HepG2 (cell line): ENCODE data around the gene SORBS2. TPM values are rescaled to one million over a fixed set of nuclear protein-coding genes. Genes with fewer than 3 reads are reported as not detected.
A peak's percentile ranks its signal among the peaks of the same experiment; 100 is the strongest.

Experiments used
- ATAC-seq: fragments of 200-7000 bp; cut with Tn5 transposase; 3 replicates; pipeline ENCODE4 v1.9.1; 2020; ENCODE audit warnings: mild to moderate bottlenecking, moderate library complexity
- BruUV-seq: library from RNA; stranded (reverse); fragments of 400-500 nt; replicated peaks from 2 replicates; lab custom pipeline; 2021; lab: Mats Ljungman, UMichigan
- CTCF ChIA-PET: fragments of 300-600 bp; formaldehyde crosslinking; extraction: SDS; loops from one replicate; lab custom pipeline; 2021; ENCODE audit warnings: low total read pairs, inconsistent platforms, low intra/inter-chr PET ratio; lab: Yijun Ruan, JAX
- POLR2A ChIA-PET: fragments of 350-600 bp; sonication (Branson Sonifier 250); formaldehyde crosslinking; loops from one replicate; lab custom pipeline; 2020; ENCODE audit warnings: antibody characterized with exemption, inconsistent platforms; lab: Yijun Ruan, JAX
- DNase-seq: peaks from one replicate; pipeline ENCODE4 v3.0.0-alpha.2; 2015; ENCODE audit warnings: low spot score
- FAIRE-seq: peaks from 3 replicates; lab custom pipeline; 2011; peaks lifted over from hg19 to GRCh38; lab: Jason Lieb, UNC
- H2AFZ ChIP-seq: one replicate; pipeline ENCODE4 v1.6.1; 2011; ENCODE audit warnings: low read length, inconsistent platforms
- H3K27ac ChIP-seq: fragments of 300-600 bp; 3 replicates; pipeline ENCODE4 v1.8.0; 2011; ENCODE audit warnings: mixed run types, mild to moderate bottlenecking, mixed read lengths, low read length, inconsistent platforms; ENCODE audit not compliant: insufficient read depth; ENCODE audit errors: extremely low read length
- H3K27me3 ChIP-seq, 2 experiments: fragments of 200-600 bp in 1 of 2; 2 replicates in 1 of 2; 3 replicates in 1 of 2; pipeline versions ENCODE4 v1.6.0 to v1.8.0; 2011; ENCODE audit warnings: low read length in 2 of 2, mild to moderate bottlenecking in 2 of 2, moderate library complexity in 2 of 2, inconsistent platforms in 1 of 2; ENCODE audit not compliant: insufficient read depth in 2 of 2, control insufficient read depth in 1 of 2
- H3K36me3 ChIP-seq, 2 experiments: fragments of 200-600 bp in 1 of 2; replicated peaks in 1 of 2; 2 replicates in 1 of 2; 3 replicates in 1 of 2; pipeline versions ENCODE4 v1.5.1 to v1.8.0; 2011; ENCODE audit warnings: low read length in 2 of 2, inconsistent platforms in 1 of 2; ENCODE audit not compliant: insufficient read depth in 2 of 2, control insufficient read depth in 1 of 2
- H3K4me1 ChIP-seq: 2 replicates; pipeline ENCODE4 v1.5.1; 2012; ENCODE audit warnings: low read length, inconsistent platforms; ENCODE audit not compliant: insufficient read depth
- H3K4me2 ChIP-seq: 2 replicates; pipeline ENCODE4 v1.6.0; 2011; ENCODE audit warnings: low read depth, low read length, inconsistent platforms
- H3K4me3 ChIP-seq, 3 experiments: fragments of 200-600 bp in 1 of 3; sonication (generic), shearing (Covaris generic) in 1 of 3; replicated peaks in 1 of 3; 2 replicates each; pipeline ENCODE4 v1.5.1; 2011 to 2016; ENCODE audit warnings: low read length in 3 of 3, inconsistent platforms in 2 of 3, low read depth in 2 of 3, mild to moderate bottlenecking in 2 of 3, control low read depth in 1 of 3, mixed read lengths in 1 of 3; ENCODE audit not compliant: insufficient read depth in 1 of 3
- H3K79me2 ChIP-seq: one replicate; pipeline ENCODE4 v1.6.1; 2011; ENCODE audit warnings: low read length, inconsistent platforms; ENCODE audit not compliant: insufficient read depth
- H3K9ac ChIP-seq: 2 replicates; pipeline ENCODE4 v1.6.0; 2011; ENCODE audit warnings: mild to moderate bottlenecking, low read depth, low read length, inconsistent platforms; ENCODE audit not compliant: insufficient read depth
- H3K9me3 ChIP-seq: 2 replicates; pipeline ENCODE4 v1.5.1; 2012; ENCODE audit warnings: mild to moderate bottlenecking, low read length
- H4K20me1 ChIP-seq: 2 replicates; pipeline ENCODE4 v1.6.0; 2011; ENCODE audit warnings: inconsistent platforms, mild to moderate bottlenecking, low read length, moderate library complexity; ENCODE audit not compliant: insufficient read depth
- ATF7-NPFF ChIP-seq: sonication (generic); formaldehyde crosslinking; IDR thresholded peaks from 2 replicates; pipeline ENCODE4 v1.8.1; 2023; ENCODE audit warnings: mild to moderate bottlenecking, low read depth, missing genetic modification reagents, moderate library complexity
- BHLHE40 ChIP-seq: IDR thresholded peaks from 2 replicates; pipeline ENCODE4 v1.6.1; 2011; ENCODE audit warnings: low read length, improper control_type of control experiment
- CBX2 ChIP-seq, 2 experiments: fragments of 200-600 bp in 1 of 2; sonication (generic); formaldehyde crosslinking in 1 of 2; IDR thresholded peaks; 2 replicates each; pipeline versions ENCODE4 v1.7.0 to v1.8.1; 2018 to 2022; ENCODE audit warnings: low read depth in 2 of 2, low read length in 1 of 2, mild to moderate bottlenecking in 1 of 2, missing genetic modification reagents in 1 of 2
- ELF1 ChIP-seq: sonication (generic); formaldehyde crosslinking; IDR thresholded peaks from 2 replicates; pipeline ENCODE4 v1.4.0; 2020; ENCODE audit warnings: missing genetic modification reagents
- GFI1 ChIP-seq: sonication (generic); formaldehyde crosslinking; IDR thresholded peaks from 2 replicates; pipeline ENCODE4 v1.5.0; 2020; ENCODE audit warnings: missing genetic modification reagents, mild to moderate bottlenecking, borderline replicate concordance
- HCFC1 ChIP-seq: fragments of 150-350 bp; IDR thresholded peaks from 2 replicates; pipeline ENCODE4 v1.6.1; 2014; ENCODE audit warnings: low read depth, low read length
- POLR2AphosphoS2 ChIP-seq: IDR thresholded peaks from 2 replicates; pipeline ENCODE4 v1.6.1; 2011; ENCODE audit warnings: low read depth, low read length, improper control_type of control experiment
- SIN3A ChIP-seq: IDR thresholded peaks from 2 replicates; pipeline ENCODE4 v1.6.1; 2011; ENCODE audit warnings: low read depth, mild to moderate bottlenecking, control low read depth, low read length, borderline replicate concordance
- SSRP1 ChIP-seq: IDR thresholded peaks from 2 replicates; pipeline ENCODE4 v1.6.1; 2016; ENCODE audit warnings: control low read depth
- ZIK1 ChIP-seq: sonication (generic); formaldehyde crosslinking; IDR thresholded peaks from 2 replicates; pipeline ENCODE4 v1.5.0; 2020; ENCODE audit warnings: mild to moderate bottlenecking, low read depth, missing genetic modification reagents, borderline replicate concordance
- ZMAT3 ChIP-seq: sonication (generic); formaldehyde crosslinking; conservative IDR thresholded peaks from 2 replicates; pipeline ENCODE4 v1.7.0; 2021; ENCODE audit warnings: missing genetic modification reagents
- ZNF619 ChIP-seq: sonication (generic); formaldehyde crosslinking; IDR thresholded peaks from 2 replicates; pipeline ENCODE4 v1.4.0; 2020; ENCODE audit warnings: mild to moderate bottlenecking, missing genetic modification reagents
- WGBS: methylation state at CpG from one replicate; pipeline ENCODE4 v1.1.6; 2017; ENCODE audit warnings: low lambda C conversion rate; 5-methylcytosine and 5-hydroxymethylcytosine counted together
- in situ Hi-C: cut with HindIII; loops from 2 replicates; pipeline ENCODE4 v1.10.0; 2017; ENCODE audit warnings: low pct_unique_long_range_greater_than_20kb; ENCODE audit not compliant: extremely low pct_ligation_motif_present
- intact Hi-C: fragments of 100-400 bp; cut with micrococcal nuclease; formaldehyde crosslinking; loops from one replicate; pipeline ENCODE4 v1.10.0; 2022; ENCODE audit not compliant: unreplicated experiment
- polyA plus RNA-seq, 8 experiments: library from polyadenylated mRNA; depleted of rRNA in 3 of 8; stranded (reverse) in 7 of 8; unstranded in 1 of 8; fragments of >200 nt; fragmentation: Illumina TruSeq in 4 of 8; extraction: Trizol in 4 of 8; gene quantifications; 2 replicates each; pipeline versions ENCODE4 v1.2.1 to v1.2.3, GENCODE V29; 2011 to 2016; ENCODE audit warnings: low read depth in 4 of 8, missing spikeins in 1 of 8, mixed read lengths in 1 of 8; ENCODE audit not compliant: insufficient read depth in 1 of 8
- total RNA-seq, 5 experiments: library from RNA; depleted of rRNA; stranded (reverse); fragments of >200 nt; fragmentation: Illumina TruSeq; extraction: Trizol; gene quantifications; 2 replicates each; pipeline ENCODE4 v1.2.3, GENCODE V29; 2016; ENCODE audit warnings: low read depth in 1 of 5
- TF ChIP-seq, protein P1 (sequence below): fragments of 450-650 bp; IDR thresholded peaks from 2 replicates; pipeline ENCODE4 v1.6.1; 2016
- TF ChIP-seq, protein P2 (sequence below): sonication (generic); formaldehyde crosslinking; IDR thresholded peaks from 2 replicates; pipeline ENCODE4 v1.4.0; 2020; ENCODE audit warnings: missing genetic modification reagents

SORBS2 gene
- total and polyA plus RNA-seq, 2 of the 13 experiments (the other 11 are each of a cell fraction or from before 2014, with no cell fraction given) = 25.0 to 80.5 TPM

- H3K27ac ChIP-seq = no peak overlapping the region
- TF ChIP-seq, protein P1, sequence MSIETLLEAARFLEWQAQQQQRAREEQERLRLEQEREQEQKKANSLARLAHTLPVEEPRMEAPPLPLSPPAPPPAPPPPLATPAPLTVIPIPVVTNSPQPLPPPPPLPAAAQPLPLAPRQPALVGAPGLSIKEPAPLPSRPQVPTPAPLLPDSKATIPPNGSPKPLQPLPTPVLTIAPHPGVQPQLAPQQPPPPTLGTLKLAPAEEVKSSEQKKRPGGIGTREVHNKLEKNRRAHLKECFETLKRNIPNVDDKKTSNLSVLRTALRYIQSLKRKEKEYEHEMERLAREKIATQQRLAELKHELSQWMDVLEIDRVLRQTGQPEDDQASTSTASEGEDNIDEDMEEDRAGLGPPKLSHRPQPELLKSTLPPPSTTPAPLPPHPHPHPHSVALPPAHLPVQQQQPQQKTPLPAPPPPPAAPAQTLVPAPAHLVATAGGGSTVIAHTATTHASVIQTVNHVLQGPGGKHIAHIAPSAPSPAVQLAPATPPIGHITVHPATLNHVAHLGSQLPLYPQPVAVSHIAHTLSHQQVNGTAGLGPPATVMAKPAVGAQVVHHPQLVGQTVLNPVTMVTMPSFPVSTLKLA = 0 out of 2 replicates have a peak, but pooled peaks have one; percentile 14
- TF ChIP-seq BHLHE40 (peak; percentile 51; the same call in 1 of the 2 replicates), ZNF619 (CRISPR knock-in tag) (no peak)
- under 1% methylated on average over 4 of the region's 4 CpGs for WGBS
- peaks cover 12% of the 10 kb centered on the region for H3K4me1 ChIP-seq
- no peaks in the 10 kb centered on the region for H3K79me2 ChIP-seq
- ChIA-PET POLR2A (interaction anchor here (1.2 to 1.7 kb wide), 2 partner anchors 23 to 53 kb away, joined by 3 to 6 read pairs; no protein-coding TSS in a partner anchor), CTCF (no interaction called here)
- H3K4me3 ChIP-seq = no peak overlapping the region; a peak in 1 of 6 replicates
- in situ Hi-C loops (no loop called here), intact Hi-C loops (loop anchor here (5.0 kb wide), 1 partner anchor 56 kb away; no protein-coding TSS in a partner anchor)
- no peaks in the 10 kb centered on the region for H3K36me3 ChIP-seq
- H4K20me1 ChIP-seq = no peaks in the 10 kb centered on the region
- no TSS peak for BruUV-seq
- ATAC-seq (0 out of 3 replicates have a peak, but pooled peaks have one; percentile 15), FAIRE-seq (no peak), DNase-seq (no peak)
- H3K9me3 ChIP-seq = no peaks in the 10 kb centered on the region
- H3K9ac ChIP-seq = no peak overlapping the region
- no peak overlapping the region for H2AFZ ChIP-seq
- peak overlapping the region; percentile 68 for H3K4me2 ChIP-seq
- peaks cover 2 to 58% of the 10 kb centered on the region in 2 experiments for H3K27me3 ChIP-seq
These were observed 275.6 kb downstream of the SORBS2 start for GRCh38 chr4:185536411-185536709.

DNA sequence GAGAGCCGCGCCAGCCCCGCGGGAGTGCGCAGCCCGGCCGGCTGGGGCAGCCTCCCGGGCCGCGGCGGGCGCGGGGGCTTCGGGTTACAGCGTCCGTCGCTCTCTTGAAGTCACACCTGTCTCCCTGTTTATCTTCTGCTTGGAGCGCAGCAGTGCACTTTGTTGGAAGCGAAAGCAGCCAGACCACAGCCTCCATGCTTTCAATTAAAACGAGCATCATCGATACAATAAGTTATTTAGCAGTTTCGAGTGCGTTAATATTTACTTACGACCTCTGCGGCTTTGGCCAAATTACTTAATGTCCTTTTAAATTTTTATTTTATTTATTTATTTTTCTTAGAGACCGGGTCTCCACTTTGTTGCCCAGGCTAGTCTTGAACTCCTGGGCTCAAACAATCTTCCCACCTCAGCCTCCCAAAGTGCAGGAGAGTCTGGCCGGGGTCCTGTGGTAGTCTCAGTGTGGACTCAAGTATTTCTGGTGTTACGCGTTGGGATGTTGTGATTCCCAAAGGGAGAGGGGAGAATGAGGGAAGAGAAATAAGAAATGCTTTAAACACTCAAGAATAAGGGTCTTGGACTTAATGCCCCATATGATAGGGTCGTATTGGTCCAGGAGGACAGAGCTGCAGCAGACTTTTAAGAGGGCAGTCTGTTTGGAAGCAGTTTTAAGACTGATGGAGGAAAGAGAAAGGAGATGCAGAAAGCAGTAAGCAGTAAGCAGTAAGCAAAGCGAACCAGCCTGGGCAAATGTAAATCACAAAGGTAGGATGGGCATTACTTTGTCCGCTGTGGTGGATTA, 276.2 kb downstream of the SORBS2 start:
- peak overlapping the region; percentile 46; the same call in 1 of the 2 replicates for H3K9ac ChIP-seq
- no peak overlapping the region for H3K27ac ChIP-seq
- H3K36me3 ChIP-seq = no peaks in the 10 kb centered on the region
- H3K9me3 ChIP-seq = no peaks in the 10 kb centered on the region
- DNase-seq (no peak), FAIRE-seq (no peak), ATAC-seq (peak; percentile 86)
- H3K4me2 ChIP-seq = peak overlapping the region; percentile 68
- H2AFZ ChIP-seq = no peak overlapping the region
- intact Hi-C loops = loop anchor here (5.0 kb wide), 1 partner anchor 56 kb away; no protein-coding TSS in a partner anchor
- in situ Hi-C loops = no loop called here
- H3K79me2 ChIP-seq = no peaks in the 10 kb centered on the region
- ChIA-PET CTCF (no interaction called here), POLR2A (interaction anchor here (0.6 to 1.7 kb wide), 7 partner anchors 17 to 320 kb away, joined by 3 to 6 read pairs (median 3); no protein-coding TSS in a partner anchor)
- H4K20me1 ChIP-seq = no peaks in the 10 kb centered on the region
- H3K27me3 ChIP-seq = peaks cover 2 to 53% of the 10 kb centered on the region in 2 experiments
- peaks cover 12% of the 10 kb centered on the region for H3K4me1 ChIP-seq
- H3K4me3 ChIP-seq = peak overlapping the region; percentile 55 to 85 (median 66)
- TF ChIP-seq, protein P2, sequence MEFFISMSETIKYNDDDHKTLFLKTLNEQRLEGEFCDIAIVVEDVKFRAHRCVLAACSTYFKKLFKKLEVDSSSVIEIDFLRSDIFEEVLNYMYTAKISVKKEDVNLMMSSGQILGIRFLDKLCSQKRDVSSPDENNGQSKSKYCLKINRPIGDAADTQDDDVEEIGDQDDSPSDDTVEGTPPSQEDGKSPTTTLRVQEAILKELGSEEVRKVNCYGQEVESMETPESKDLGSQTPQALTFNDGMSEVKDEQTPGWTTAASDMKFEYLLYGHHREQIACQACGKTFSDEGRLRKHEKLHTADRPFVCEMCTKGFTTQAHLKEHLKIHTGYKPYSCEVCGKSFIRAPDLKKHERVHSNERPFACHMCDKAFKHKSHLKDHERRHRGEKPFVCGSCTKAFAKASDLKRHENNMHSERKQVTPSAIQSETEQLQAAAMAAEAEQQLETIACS (CRISPR knock-in tag) = peak; percentile 21; the same call in 1 of the 2 replicates
- TF ChIP-seq ZIK1 (CRISPR knock-in tag) (no peak), ZMAT3 (CRISPR knock-in tag) (no peak), ATF7-NPFF (no peak), HCFC1 (no peak), GFI1 (CRISPR knock-in tag) (no peak), CBX2 (IDR thresholded peaks at IDR 0.05; ENCODE audit: low read depth, low read length) (0 out of 2 replicates have a peak, but pooled peaks have one; percentile 60), CBX2 (CRISPR knock-in tag; IDR thresholded peaks at IDR 0.05; ENCODE audit: low read depth) (no peak), SIN3A (0 out of 2 replicates have a peak, but pooled peaks have one; percentile 24), ELF1 (no peak), SSRP1 (CRISPR knock-in tag) (0 out of 2 replicates have a peak, but pooled peaks have one; percentile 51), POLR2AphosphoS2 (no peak)
- TSS peak; percentile 64 for BruUV-seq
- WGBS = 15% methylated on average over 15 of the region's 32 CpGs
